HG02763 (cell line): ENCODE measurements around the gene BRF1.

ENCODE experiments used
- ATAC-seq: cut with Tn5 transposase; IDR thresholded peaks from one replicate; pipeline ENCODE4 v1.9.1; 2021; ENCODE audit warnings: mild to moderate bottlenecking, moderate library complexity; ENCODE audit not compliant: unreplicated experiment

Gene BRF1

GRCh38 chr14:105201156-105201924 lies 99.5 kb downstream of the BRF1 start:
- ATAC-seq, result no peak

- no peak for ATAC-seq
These were observed 100.2 kb downstream of the BRF1 start for GRCh38 chr14:105200641-105201040.

GRCh38 chr14:105200074-105200473 lies 100.7 kb downstream of the BRF1 start:
- ATAC-seq, result no peak

GRCh38 chr14:105199093-105199492 lies 101.7 kb downstream of the BRF1 start:
- no peak for ATAC-seq

- ATAC-seq, result no peak
These were observed 102.2 kb downstream of the BRF1 start for GRCh38 chr14:105198588-105198987.

GRCh38 chr14:105197211-105197641 lies 103.6 kb downstream of the BRF1 start:
- ATAC-seq, result no peak

GRCh38 chr14:105196265-105196960 lies 104.4 kb downstream of the BRF1 start:
- no peak for ATAC-seq

GRCh38 chr14:105195522-105196264 lies 105.1 kb downstream of the BRF1 start:
- ATAC-seq, result no peak

GRCh38 chr14:105195051-105195450 lies 105.8 kb downstream of the BRF1 start:
- ATAC-seq, result no peak

GRCh38 chr14:105193916-105194782 lies 106.7 kb downstream of the BRF1 start:
- no peak for ATAC-seq

GRCh38 chr14:105192866-105193731 lies 107.7 kb downstream of the BRF1 start:
- ATAC-seq, result no peak

- no peak for ATAC-seq
These were observed 112.8 kb downstream of the BRF1 start for GRCh38 chr14:105187935-105188524.

- ATAC-seq, result no peak
These were observed 113.7 kb downstream of the BRF1 start for GRCh38 chr14:105187116-105187515.

GRCh38 chr14:105185973-105186372 lies 114.8 kb downstream of the BRF1 start:
- no peak for ATAC-seq

- ATAC-seq, result no peak
These were observed 115.8 kb downstream of the BRF1 start for GRCh38 chr14:105185001-105185400.

- ATAC-seq, result no peak
These were observed 116.3 kb downstream of the BRF1 start for GRCh38 chr14:105184461-105184860.

GRCh38 chr14:105182296-105183020 lies 118.3 kb downstream of the BRF1 start:
- no peak for ATAC-seq

GRCh38 chr14:105181549-105182295 lies 119.1 kb downstream of the BRF1 start:
- no peak for ATAC-seq
